Endothelial cell of umbilical vein (primary cell): Measurements from ENCODE around the gene NFIA. TPM values are rescaled to one million over a fixed set of nuclear protein-coding genes. Genes with fewer than 3 reads are reported as not detected.

Experiments used
- BruUV-seq: library from RNA; stranded (reverse); fragments of 400-500 nt; replicated peaks from 2 replicates; lab custom pipeline; 2021; lab: Mats Ljungman, UMichigan
- CTCF ChIA-PET: fragments of 300-600, 350-600 bp; sonication (Branson Sonifier 250); formaldehyde crosslinking; loops from one replicate; lab custom pipeline; 2021; ENCODE audit warnings: antibody characterized with exemption, inconsistent platforms; lab: Charles Lee
- POLR2A ChIA-PET: fragments of 300-600, 350-600 bp; sonication (Branson Sonifier 250); formaldehyde crosslinking; loops from one replicate; lab custom pipeline; 2021; ENCODE audit warnings: antibody characterized with exemption, inconsistent platforms; lab: Charles Lee
- DNase-seq: peaks from one replicate; pipeline ENCODE4 v3.0.0-alpha.2; 2011; ENCODE audit warnings: low read depth, low spot score
- FAIRE-seq: peaks from 2 replicates; lab custom pipeline; 2011; peaks lifted over from hg19 to GRCh38; lab: Jason Lieb, UNC
- H2AFZ ChIP-seq: 2 replicates; pipeline ENCODE4 v1.6.0; 2012; ENCODE audit warnings: low read depth, low read length, control low read depth, inconsistent platforms
- H3K27ac ChIP-seq: 2 replicates; pipeline ENCODE4 v1.5.1; 2011; ENCODE audit warnings: low read depth, mild to moderate bottlenecking, control low read depth, low read length, moderate library complexity; ENCODE audit not compliant: insufficient read depth
- H3K27me3 ChIP-seq, 2 experiments: 2 replicates each; pipeline versions ENCODE4 v1.6.0 to v1.6.1; 2011; ENCODE audit warnings: low read length in 2 of 2, mixed read lengths in 1 of 2; ENCODE audit not compliant: control insufficient read depth in 2 of 2, insufficient read depth in 2 of 2
- H3K36me3 ChIP-seq, 2 experiments: 2 replicates in 1 of 2; 3 replicates in 1 of 2; pipeline ENCODE4 v1.5.1; 2011; ENCODE audit warnings: low read length in 2 of 2, mild to moderate bottlenecking in 1 of 2, moderate library complexity in 1 of 2; ENCODE audit not compliant: control insufficient read depth in 2 of 2, insufficient read depth in 2 of 2; ENCODE audit errors: extremely low read depth in 1 of 2
- H3K4me1 ChIP-seq: 3 replicates; pipeline ENCODE4 v1.5.1; 2011; ENCODE audit warnings: mild to moderate bottlenecking, low read length; ENCODE audit not compliant: control insufficient read depth, insufficient read depth; ENCODE audit errors: extremely low read depth
- H3K4me2 ChIP-seq: 2 replicates; pipeline ENCODE4 v1.6.1; 2011; ENCODE audit warnings: low read length, control low read depth, mixed read lengths; ENCODE audit not compliant: insufficient read depth
- H3K4me3 ChIP-seq, 3 experiments: fragments of 200-600 bp in 1 of 3; sonication (generic), shearing (Covaris generic) in 1 of 3; replicated peaks in 1 of 3; 2 replicates each; pipeline ENCODE4 v1.5.1; 2011 to 2016; ENCODE audit warnings: control low read depth in 3 of 3, low read length in 3 of 3, mild to moderate bottlenecking in 2 of 3, inconsistent platforms in 1 of 3, low read depth in 1 of 3, moderate library complexity in 1 of 3; ENCODE audit not compliant: insufficient read depth in 1 of 3
- H3K79me2 ChIP-seq: 2 replicates; pipeline ENCODE4 v1.6.0; 2012; ENCODE audit warnings: low read length, inconsistent platforms; ENCODE audit not compliant: control insufficient read depth, insufficient read depth
- H3K9ac ChIP-seq: replicated peaks from 2 replicates; pipeline ENCODE3; 2011; ENCODE audit warnings: low read length, control low read depth; ENCODE audit not compliant: insufficient read depth; ENCODE audit errors: extremely low read depth
- H3K9me1 ChIP-seq: replicated peaks from 3 replicates; pipeline ENCODE4 v1.6.0; 2011; ENCODE audit warnings: mild to moderate bottlenecking, low read length; ENCODE audit not compliant: control insufficient read depth, insufficient read depth; ENCODE audit errors: extremely low read depth
- H3K9me3 ChIP-seq: replicated peaks from 2 replicates; pipeline ENCODE4 v1.5.1; 2012; ENCODE audit warnings: low read length, inconsistent platforms; ENCODE audit not compliant: control insufficient read depth, insufficient read depth
- H4K20me1 ChIP-seq: replicated peaks from 2 replicates; pipeline ENCODE3; 2011; ENCODE audit warnings: mild to moderate bottlenecking, low read length; ENCODE audit not compliant: control insufficient read depth, insufficient read depth; ENCODE audit errors: extremely low read depth
- EZH2 ChIP-seq: IDR thresholded peaks from 2 replicates; pipeline ENCODE4 v1.6.1; 2012; ENCODE audit warnings: borderline replicate concordance, low read depth, mild to moderate bottlenecking, moderate library complexity, low read length, inconsistent platforms; ENCODE audit not compliant: severe bottlenecking
- FOS ChIP-seq: IDR thresholded peaks from 2 replicates; pipeline ENCODE4 v1.6.1; 2011; ENCODE audit warnings: mild to moderate bottlenecking, low read length, moderate library complexity, borderline replicate concordance; ENCODE audit not compliant: insufficient read depth
- GATA2 ChIP-seq: IDR thresholded peaks from 2 replicates; pipeline ENCODE4 v1.7.0; 2011; ENCODE audit warnings: low read depth, mild to moderate bottlenecking, moderate library complexity, mixed read lengths, low read length; ENCODE audit not compliant: insufficient read length, insufficient read depth
- JUN ChIP-seq: IDR thresholded peaks from 2 replicates; pipeline ENCODE4 v1.6.1; 2011; ENCODE audit warnings: borderline replicate concordance, low read depth; ENCODE audit not compliant: insufficient read length, insufficient read depth
- MYC ChIP-seq: IDR thresholded peaks from one replicate; pipeline ENCODE4 v1.6.1; 2011; ENCODE audit warnings: mild to moderate bottlenecking, low read depth, low read length
- POLR2A ChIP-seq: IDR thresholded peaks from 2 replicates; pipeline ENCODE4 v1.6.1; 2012; ENCODE audit warnings: low read depth, mild to moderate bottlenecking, control low read depth, low read length
- POLR2AphosphoS5 ChIP-seq: IDR thresholded peaks from 2 replicates; pipeline ENCODE4 v1.6.1; 2012; ENCODE audit warnings: low read depth, mild to moderate bottlenecking, control low read depth, low read length, moderate library complexity; ENCODE audit not compliant: insufficient read depth
- dilution Hi-C: fragments of 300-500 bp; cut with MboI; formaldehyde crosslinking; loops from one replicate; pipeline ENCODE4 v1.15.0; 2019; ENCODE audit warnings: low sequenced_read_pairs; ENCODE audit not compliant: extremely low pct_ligation_motif_present
- intact Hi-C: fragments of 100-400 bp; cut with micrococcal nuclease; formaldehyde crosslinking; loops from one replicate; pipeline ENCODE4 v1.10.0; 2022
- polyA plus RNA-seq, 4 experiments: library from polyadenylated mRNA; depleted of rRNA in 3 of 4; stranded (reverse) in 3 of 4; unstranded in 1 of 4; fragments of >200 nt; gene quantifications; 2 replicates each; pipeline versions ENCODE4 v1.2.1 to v1.2.3, GENCODE V29; 2011 to 2012; ENCODE audit warnings: missing spikeins in 1 of 4
- total RNA-seq: library from RNA; stranded (reverse); gene quantifications from 2 replicates; pipeline ENCODE4 v1.2.3, GENCODE V29; 2021
- TF ChIP-seq, protein P1 (sequence below), 2 donors: IDR thresholded peaks; 1 replicate in 1 of 2; 2 replicates in 1 of 2; pipeline ENCODE4 v1.5.1; 2011; ENCODE audit warnings: low read length in 2 of 2, mild to moderate bottlenecking in 2 of 2, moderate library complexity in 2 of 2, control low read depth in 1 of 2, inconsistent platforms in 1 of 2, low read depth in 1 of 2; ENCODE audit not compliant: insufficient read depth in 1 of 2; ENCODE audit errors: extremely low read depth in 1 of 2
- TF ChIP-seq, protein P2 (sequence below): IDR thresholded peaks from 2 replicates; pipeline ENCODE4 v1.6.1; 2011; ENCODE audit not compliant: insufficient read depth, insufficient read length

Gene NFIA
- total and polyA plus RNA-seq, 2 donors (not counting 3 experiments of a cell fraction or from before 2014, with no cell fraction given) = 25.5 to 47.0 TPM

DNA sequence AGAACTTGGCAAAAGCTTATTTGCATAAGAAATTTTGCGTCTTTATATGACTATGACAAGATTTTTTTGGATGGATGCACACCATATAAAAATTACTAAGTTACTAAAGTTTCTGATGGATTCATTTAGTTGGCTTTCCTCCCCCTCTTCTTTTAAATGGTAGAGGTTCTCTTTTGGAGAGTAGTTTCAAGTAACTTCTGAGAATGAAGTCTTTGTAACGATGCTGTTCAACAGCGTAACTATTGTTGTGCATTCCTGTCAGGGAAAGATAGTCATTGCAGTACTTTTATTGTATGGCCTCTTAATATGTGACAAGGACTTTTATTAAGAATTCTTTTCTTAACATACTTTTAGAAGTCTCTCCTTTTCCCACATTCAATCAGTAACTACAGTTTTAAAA lies 16.0 kb downstream of the NFIA start:
- POLR2A ChIA-PET = no interaction called here
- dilution Hi-C loops (no loop called here), intact Hi-C loops (no loop called here)
- Histone ChIP-seq H3K79me2 (peaks cover 48% of the 10 kb centered on the region), H3K9me3 (no peaks in the 10 kb centered on the region), H3K4me1 (peaks cover 7% of the 10 kb centered on the region), H3K27ac (no peak overlapping the region), H3K27me3 (no peaks in the 10 kb centered on the region), H3K36me3 (no peaks in the 10 kb centered on the region), H3K4me3 (no peak overlapping the region), H3K9me1 (no peaks in the 10 kb centered on the region), H3K9ac (no peak overlapping the region), H4K20me1 (peaks cover 2% of the 10 kb centered on the region), H2AFZ (no peak overlapping the region), H3K4me2 (no peak overlapping the region)
- TF ChIP-seq POLR2A = no peak
- FAIRE-seq = no peak
- no TSS peak for BruUV-seq
- DNase-seq = no peak
- CTCF ChIA-PET = interaction anchor here (0.9 to 1.8 kb wide), 2 partner anchors 9 to 48 kb away, joined by 4 to 7 read pairs; no protein-coding TSS in a partner anchor

DNA sequence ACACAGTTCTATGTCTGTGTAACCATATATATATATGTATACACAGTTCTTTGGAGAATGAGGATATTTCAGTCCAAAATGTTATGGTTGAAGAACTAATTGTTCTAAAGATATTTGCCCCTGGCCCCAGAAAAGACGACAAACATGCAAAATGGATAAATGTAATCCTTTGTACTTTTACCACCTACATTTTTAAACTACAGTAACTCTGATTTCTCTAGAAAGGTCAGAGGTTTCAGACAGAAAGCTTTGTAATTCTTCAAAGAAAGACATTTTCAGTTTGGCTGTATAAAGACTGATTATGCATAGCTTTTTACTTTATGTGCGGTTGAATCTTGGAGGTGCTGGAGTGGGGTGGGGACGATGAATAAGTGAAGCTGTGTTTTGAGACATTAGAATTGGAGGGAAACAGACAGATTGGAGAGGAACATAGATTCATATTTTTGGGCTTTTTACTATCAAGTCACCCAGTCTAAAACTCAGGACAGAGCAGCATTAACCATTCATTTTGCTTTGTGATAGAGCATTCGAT lies 16.6 kb downstream of the NFIA start:
- TF ChIP-seq GATA2 (no peak), EZH2 (no peak), MYC (no peak), POLR2AphosphoS5 (no peak), JUN (no peak), POLR2A (no peak), FOS (no peak)
- TF ChIP-seq, protein P1, sequence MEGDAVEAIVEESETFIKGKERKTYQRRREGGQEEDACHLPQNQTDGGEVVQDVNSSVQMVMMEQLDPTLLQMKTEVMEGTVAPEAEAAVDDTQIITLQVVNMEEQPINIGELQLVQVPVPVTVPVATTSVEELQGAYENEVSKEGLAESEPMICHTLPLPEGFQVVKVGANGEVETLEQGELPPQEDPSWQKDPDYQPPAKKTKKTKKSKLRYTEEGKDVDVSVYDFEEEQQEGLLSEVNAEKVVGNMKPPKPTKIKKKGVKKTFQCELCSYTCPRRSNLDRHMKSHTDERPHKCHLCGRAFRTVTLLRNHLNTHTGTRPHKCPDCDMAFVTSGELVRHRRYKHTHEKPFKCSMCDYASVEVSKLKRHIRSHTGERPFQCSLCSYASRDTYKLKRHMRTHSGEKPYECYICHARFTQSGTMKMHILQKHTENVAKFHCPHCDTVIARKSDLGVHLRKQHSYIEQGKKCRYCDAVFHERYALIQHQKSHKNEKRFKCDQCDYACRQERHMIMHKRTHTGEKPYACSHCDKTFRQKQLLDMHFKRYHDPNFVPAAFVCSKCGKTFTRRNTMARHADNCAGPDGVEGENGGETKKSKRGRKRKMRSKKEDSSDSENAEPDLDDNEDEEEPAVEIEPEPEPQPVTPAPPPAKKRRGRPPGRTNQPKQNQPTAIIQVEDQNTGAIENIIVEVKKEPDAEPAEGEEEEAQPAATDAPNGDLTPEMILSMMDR (IDR thresholded peaks at IDR 0.05; ENCODE audit: extremely low read depth in 1 of 2, insufficient read depth in 1 of 2, low read depth in 1 of 2, low read length in 2 of 2) = no peak
- TF ChIP-seq, protein P2, sequence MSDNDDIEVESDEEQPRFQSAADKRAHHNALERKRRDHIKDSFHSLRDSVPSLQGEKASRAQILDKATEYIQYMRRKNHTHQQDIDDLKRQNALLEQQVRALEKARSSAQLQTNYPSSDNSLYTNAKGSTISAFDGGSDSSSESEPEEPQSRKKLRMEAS = no peak
- FAIRE-seq (no peak), DNase-seq (no peak)
- no peak overlapping the region for H2AFZ ChIP-seq
- POLR2A ChIA-PET = interaction anchor here (0.6 kb wide), 1 partner anchor 520 kb away, joined by 4 read pairs; no protein-coding TSS in a partner anchor
- no peaks in the 10 kb centered on the region for H3K9me3 ChIP-seq
- no peaks in the 10 kb centered on the region for H3K9me1 ChIP-seq
- H3K36me3 ChIP-seq = no peaks in the 10 kb centered on the region
- CTCF ChIA-PET = no interaction called here
- no peak overlapping the region for H3K4me3 ChIP-seq
- H3K79me2 ChIP-seq = peaks cover 47% of the 10 kb centered on the region
- peaks cover 2% of the 10 kb centered on the region for H4K20me1 ChIP-seq
- H3K4me2 ChIP-seq = no peak overlapping the region
- peaks cover 7% of the 10 kb centered on the region for H3K4me1 ChIP-seq
- dilution Hi-C loops = no loop called here
- H3K27me3 ChIP-seq = no peaks in the 10 kb centered on the region
- H3K9ac ChIP-seq = no peak overlapping the region
- H3K27ac ChIP-seq = no peak overlapping the region
- BruUV-seq = no TSS peak
- intact Hi-C loops = no loop called here
